ENCODE data around the gene LSS.

GRCh38 chr21:46245213-46245915 is 16.8 kb upstream of the LSS start:
- TF ChIP-seq GATA3 (IDR thresholded peaks at IDR 0.05; ENCODE audit: low read depth, low read length) (no peak), GATA2 (IDR thresholded peaks at IDR 0.05; ENCODE audit: low read depth, low read length) (no peak)

Measured in SH-SY5Y (cell line).